GM21619 (cell line): Measurements from ENCODE around the gene SUCO.
"Not testable (repeated sequence)": the region's sequence is repeated elsewhere in the genome, so short reads cannot be mapped to it uniquely, and the experiment has no call there.

Experiments
- ATAC-seq: cut with Tn5 transposase; IDR thresholded peaks from one replicate; pipeline ENCODE4 v1.9.1; 2021; ENCODE audit not compliant: unreplicated experiment

The SUCO gene

DNA sequence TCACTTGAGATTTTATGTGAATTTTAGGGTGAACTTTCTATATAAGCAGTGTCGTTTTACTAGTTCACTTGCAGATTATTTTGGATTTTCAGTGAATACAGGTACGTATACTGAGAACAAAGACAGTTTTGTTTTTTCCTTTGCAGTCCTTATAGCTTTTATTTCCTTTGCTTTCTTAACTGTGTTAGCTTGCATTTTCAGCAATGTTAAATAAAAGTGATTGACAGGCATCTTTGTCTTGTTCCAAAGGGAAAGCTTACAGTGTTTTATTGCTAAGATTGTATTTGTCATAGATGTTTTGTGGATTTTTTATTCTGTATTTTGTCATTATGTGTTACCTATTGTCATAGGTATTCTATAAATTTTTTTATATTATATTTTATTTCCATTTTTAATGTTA, 72.7 kb downstream of the SUCO start:
- no peak for ATAC-seq

DNA sequence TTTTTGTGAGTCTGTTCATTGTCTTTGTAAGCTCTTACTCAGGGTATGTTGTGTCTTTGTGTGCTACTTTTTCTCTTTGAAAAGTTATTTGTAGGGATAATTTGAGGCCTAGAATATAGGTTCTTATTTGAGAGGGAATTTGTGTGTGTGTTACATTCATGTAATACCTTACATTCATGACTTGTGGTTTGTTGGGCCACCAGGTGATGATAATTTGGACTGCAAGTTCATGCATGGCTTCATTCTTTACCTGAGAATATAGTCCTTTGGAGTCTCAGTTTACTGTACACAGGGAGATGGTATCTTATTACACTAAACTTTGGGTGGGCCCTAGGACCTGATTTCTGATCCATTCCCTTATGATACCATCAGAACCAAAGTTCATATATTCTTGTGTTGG, 74.2 kb downstream of the SUCO start:
- ATAC-seq, result no peak

DNA sequence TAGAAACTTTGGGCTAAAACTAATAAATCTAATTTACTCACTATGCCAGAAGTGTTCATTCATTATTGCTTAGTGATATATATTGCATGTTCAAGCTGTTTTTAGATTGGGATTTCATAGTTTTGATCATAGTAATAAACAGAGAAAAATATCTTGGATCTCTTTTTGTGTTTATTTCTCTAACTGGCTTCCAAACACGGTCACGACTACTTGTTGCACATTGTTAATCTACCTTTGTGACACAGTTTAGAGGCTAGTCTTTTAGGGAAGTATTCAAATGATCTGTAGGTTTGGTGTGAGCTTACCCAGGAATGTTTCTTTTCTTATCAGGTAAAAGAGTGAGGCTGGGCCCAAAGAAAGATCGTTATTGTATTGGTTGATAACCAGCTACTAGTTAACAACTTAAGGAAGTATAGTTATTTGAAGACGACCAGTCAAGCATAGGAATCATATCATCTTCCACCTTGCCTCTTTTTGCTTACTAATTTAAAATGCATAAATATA, 75.2 kb downstream of the SUCO start:
- no peak for ATAC-seq

DNA sequence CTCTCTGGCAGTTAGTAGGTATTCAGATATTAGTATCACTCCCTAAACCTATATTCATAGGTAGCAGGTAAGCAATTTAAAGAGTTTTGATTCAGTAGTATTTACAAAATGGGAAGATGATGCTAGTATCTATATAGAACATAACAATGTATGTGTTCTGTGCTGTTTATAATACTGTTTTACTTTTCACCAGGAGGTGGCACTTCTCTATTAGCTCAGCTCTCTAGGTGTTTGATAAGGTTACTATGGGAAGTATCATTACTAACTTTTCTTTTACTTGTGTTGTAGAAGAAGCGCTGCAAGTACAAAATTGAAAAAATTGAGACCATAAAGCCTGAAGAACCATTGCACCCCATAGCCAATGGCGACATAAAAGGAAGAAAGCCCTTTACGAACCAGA, 76.6 kb downstream of the SUCO start:
- ATAC-seq, result no peak

DNA sequence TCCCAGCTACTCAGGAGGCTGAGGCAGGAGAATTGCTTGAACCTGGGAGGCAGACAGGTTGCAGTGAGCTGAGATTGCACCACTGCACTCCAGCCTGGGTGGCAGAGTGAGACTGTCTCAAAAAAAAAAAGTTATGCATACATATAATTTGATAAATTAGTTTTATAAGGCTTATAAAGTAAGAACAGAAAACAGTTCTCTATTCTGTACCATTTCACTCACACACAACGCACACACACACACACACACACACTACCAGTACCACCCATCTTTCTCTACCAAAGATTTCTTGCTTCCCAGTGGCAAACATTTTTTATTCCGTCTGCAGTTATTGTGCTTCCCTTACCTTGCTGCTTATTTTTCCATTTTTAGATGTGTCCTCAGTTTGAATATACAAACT, 79.5 kb downstream of the SUCO start:
- ATAC-seq, result no peak

DNA sequence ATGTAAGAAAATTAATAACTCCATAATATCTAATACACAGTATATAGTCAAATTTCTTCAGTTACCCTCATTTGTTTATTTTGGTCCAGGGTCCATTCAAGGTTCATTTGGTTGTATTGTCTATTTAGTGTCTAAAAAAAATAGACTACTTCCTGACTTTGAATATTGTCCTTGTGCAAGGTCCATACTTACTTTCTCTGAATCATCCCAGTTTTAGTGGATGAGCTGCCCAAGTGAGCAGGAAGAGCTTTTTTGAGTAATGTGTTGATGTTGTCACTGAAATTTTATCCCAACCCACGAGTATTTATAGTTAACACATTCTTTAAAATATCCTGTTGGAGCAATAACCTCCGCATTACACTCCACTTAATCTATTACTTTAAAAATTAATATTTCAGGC, 80.3 kb downstream of the SUCO start:
- ATAC-seq, result no peak

DNA sequence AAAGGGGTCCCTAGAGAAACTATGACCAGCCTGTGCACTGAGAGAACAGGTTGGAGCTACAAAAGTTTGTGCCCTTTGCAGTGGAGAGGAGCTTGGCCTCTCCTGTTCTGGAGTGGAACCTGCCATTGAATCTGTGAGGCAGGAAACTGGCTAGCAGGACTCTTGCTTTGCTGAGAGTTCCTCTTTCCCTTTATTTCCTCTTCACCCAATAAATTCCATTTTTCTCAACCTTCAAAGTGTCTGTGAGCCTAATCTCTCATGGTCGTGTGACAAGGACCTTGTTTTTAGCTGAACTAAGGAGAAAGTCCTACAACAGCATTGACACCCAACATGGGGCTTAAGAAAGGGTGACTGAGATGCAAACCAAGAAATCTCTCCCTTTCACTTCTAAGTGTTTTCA, 83.2 kb downstream of the SUCO start:
- no peak for ATAC-seq

DNA sequence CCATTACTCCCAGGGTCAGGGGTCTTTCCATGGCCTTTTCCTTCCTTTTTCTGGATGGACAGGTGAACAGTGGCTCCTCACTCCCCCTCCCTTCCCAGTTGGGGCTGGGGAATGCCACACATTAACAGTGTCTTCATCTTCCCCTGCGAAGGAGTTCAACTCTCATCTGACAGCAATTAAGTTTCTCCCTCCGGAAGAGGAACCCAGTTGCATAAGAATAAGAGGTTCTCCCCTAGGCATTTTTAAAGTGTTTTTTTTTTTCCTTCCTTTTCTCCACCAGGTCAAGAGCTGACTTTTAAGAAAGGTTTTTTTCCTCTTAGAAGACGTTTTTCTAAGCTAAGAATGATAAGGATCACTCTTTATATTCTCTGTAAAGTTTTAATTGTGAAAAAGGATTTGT, 83.7 kb downstream of the SUCO start:
- ATAC-seq, result no peak

DNA sequence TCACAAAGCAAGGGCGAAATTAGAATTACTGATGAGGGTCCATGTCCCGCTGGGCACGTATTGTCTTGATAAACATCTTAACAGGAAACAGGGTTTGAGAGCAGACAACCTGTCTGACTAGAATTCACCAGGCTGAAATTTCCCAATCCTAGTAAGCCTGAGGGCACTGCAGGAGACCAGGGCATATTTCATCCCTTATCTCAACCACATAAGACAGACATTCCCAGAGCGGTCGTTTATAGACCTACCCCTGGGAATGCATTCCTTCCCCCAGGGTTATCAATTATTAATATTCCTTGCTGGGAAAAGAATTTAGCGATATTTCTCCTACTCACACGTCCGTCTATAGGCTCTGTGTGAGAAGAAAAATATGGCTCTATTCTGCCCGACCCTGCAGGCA, 87.7 kb downstream of the SUCO start:
- ATAC-seq, result not testable (repeated sequence)

DNA sequence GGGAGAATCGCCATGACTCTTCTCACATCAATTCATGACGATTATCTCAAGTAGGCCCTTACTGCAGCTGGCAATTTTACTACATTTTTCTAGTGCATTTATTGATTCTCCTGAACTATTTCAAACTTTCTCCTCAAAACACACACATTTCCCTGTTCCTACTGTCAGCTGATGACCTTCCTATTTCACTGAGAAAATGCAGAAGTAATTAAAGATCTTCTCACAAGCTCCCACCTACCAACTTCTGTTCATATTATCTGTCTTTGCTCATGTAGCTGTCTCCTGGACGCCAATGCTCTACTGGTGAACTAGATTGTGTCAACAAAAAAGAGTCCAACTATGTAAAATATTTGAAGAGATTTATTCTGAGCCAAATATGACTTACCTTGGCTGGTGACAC, 89.6 kb downstream of the SUCO start:
- ATAC-seq, result no peak

DNA sequence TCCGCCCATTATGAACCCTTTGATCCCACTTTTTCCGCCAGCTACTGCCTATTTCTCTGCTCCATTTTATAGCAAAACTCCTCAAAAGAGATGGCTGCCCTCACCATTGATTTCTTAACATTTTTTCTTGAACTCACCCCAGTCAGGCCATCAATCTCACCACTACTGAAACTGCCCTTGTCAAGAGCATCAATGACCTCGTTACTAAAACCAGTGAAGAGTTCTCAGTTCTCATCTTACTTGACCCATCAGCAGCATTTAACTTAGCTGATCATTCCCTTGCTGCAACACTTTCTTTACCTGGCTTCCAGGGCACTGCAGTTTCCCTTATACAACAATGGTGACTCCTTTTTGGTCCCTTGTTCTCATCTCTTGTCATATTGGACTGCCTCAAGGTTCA, 90.8 kb downstream of the SUCO start:
- ATAC-seq, result no peak

DNA sequence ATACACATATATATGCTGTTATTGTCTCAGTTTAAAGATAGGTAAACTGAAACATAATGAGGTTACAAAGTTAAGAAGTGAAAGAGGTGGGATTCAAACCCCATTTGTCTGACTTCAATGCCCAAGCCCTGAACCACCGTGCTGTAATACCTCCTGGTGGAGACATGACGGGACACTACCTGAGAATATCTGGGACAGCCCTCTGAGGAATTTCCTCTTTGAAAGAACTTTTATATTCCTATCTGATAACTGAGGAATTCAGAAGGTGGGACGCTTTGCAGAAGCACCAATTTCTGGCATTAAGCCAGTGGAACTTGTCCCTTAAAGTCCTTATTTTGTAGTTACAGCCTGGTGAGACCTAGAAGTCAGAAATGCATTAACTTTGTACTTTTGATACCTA, 93.9 kb downstream of the SUCO start:
- ATAC-seq, result no peak

DNA sequence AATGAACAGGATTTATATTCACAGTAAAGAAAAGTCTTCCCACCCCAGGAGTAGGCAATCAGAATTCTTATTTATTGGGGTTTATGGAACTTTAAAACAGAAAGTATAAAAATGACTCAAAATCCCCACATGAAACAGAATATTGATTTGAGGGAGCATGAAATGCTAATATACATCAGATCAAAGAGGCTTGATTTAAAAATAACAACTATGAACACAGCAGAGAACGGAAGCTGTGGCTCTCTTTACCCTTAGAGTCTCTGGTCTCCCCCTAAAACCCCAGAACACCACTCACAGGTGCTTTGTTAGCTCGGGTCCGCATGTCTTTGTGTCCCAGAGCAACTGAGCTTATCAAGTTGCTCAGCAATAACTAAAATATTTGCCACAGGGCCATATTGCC, 94.8 kb downstream of the SUCO start:
- ATAC-seq, result no peak

DNA sequence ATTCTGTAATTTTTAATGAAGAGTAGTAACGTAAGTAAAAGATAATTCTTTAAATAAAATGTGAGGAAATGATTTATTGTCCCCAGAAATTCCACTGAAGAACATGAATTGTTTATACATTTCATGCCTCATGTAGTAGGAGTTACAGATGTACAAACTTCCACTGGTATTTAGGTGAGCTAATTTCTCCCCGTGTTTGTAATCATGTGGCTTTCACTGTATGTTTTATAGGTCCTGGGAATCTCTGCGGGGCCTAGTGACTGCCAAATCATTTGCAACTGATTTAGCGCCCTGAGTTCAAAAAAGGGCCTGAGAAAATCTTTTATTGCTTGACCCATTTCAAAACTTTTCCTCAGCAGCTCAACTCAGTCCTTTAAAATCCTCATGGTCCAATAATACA, 95.5 kb downstream of the SUCO start:
- no peak for ATAC-seq

DNA sequence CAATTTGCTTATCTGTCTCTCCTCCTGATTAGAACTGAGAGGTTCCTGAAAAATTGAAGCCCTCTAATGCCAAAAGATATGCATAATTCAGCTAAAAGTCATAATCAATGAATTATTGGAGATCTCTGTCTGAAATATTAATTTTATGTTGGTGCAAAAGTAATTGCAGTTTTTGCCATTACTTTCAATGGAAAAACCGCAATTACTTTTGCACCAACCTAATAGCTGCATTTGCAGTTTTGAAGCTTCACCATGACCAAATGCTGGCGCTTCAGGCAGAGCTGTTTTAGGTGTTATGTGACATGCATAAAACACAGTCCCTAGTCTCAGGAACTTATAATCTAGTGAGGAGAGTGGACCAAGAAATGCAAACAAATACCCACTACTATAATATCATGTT, 96.2 kb downstream of the SUCO start:
- ATAC-seq, result no peak

DNA sequence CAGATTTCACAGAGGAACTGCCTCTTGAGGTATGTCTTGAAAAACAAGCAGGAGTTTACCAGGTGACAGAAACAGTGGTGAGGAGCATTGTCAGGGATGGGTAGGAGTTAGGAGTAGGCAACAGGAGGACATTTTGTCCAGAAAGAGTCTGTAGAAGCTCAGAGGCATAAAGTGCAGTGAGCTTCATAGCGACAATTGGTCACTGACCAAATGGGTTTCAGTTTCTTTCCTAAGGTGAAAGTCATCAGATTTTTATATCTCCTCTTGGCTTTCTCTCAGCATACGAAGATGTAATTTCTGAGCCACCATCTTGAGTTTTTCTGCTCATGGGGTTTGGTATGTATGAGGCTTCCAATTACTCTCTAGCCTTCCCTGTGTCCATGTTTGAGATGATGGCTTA, 96.7 kb downstream of the SUCO start:
- ATAC-seq, result no peak

DNA sequence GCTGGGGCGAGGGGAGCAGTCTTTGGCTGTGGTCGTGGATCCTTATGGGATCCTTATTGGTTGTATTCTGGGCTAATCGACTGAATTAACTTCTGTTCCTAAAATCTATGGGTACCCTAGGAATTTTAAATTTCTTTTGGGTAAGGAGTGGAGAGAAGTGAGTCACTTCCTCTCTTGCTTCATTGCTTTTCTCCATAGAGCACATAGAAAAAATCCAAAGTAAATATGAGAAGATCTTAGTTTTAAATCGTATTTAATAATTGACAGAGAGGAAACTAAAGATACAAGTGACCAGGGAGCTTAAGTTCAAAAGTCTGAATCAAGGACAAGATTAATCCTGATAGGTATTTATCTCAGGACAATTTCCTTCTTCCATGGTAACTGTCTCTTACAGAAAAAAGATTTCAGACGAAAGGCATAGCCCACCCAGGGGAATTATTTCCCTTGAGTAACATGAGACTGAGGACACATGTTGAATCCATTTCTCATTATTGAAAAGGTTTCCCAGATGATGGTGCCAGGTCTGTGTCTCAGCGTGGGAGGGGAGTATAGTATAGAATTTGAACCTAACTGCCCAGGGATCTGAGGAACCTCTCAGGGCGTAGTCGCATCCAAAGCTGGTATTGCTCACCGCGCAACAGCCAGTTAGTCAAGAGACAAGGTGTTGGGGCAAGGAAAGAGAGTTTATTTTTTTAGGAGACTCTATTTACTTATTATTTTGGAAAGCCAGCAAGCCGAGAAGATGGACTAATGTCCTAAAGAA, 97.3 kb downstream of the SUCO start:
- ATAC-seq, result no peak

DNA sequence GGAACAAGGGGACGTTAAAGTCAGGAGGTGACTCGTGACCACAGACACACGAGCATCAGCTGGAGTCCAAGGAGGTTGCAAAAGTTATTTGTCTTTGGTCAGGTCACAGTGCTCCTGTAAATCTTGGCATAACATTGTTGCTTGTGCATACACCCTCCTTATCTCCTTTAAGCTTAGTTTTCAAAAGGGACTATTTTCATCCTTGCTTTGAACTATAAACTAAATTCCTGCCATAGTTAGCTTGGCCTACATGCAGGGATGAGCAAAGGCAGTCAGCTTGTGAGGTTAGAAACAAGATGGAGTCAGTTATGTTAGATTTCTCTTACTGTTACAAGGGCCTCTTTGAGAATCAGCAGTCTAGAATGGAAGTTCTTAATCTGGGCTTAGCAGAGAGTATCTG, 97.9 kb downstream of the SUCO start:
- no peak for ATAC-seq

DNA sequence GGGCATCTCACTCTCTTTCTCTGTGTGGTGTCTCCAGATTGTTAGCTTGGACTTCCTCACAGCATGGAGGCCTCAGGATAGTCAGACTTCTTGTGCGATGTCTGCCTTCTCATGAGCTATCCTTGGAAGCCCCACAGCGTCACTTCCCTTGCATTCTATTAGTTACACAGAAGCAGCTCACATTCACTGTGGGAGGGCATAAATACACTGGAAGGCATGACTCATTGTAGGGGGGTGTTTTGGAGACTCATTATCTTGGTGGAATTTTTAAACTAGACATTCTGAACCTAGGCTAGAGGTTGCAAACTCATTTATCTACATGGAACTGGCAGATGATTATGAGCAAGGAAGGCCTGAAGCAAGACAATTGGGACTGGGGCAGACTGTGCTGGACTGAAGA, 104.6 kb downstream of the SUCO start:
- no peak for ATAC-seq

DNA sequence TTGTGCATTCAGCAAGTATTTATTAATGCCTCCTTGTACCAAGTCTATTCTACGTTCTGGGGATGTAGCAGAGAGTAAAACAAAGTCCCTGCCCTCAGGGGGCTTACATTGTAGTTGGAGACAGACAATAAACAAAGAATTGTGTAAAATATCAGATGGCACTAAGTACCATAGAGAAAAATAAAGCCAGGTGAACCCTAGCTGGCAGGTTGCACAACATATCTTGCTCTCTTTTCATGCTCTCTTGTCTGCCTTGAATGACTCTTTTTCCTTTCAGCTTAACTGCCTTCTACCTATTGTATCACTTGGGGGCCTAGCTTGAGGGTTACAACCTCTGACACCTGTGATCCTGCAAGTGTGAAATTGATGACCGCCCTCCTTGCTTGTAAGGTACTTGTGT, 105.3 kb downstream of the SUCO start:
- no peak for ATAC-seq

DNA sequence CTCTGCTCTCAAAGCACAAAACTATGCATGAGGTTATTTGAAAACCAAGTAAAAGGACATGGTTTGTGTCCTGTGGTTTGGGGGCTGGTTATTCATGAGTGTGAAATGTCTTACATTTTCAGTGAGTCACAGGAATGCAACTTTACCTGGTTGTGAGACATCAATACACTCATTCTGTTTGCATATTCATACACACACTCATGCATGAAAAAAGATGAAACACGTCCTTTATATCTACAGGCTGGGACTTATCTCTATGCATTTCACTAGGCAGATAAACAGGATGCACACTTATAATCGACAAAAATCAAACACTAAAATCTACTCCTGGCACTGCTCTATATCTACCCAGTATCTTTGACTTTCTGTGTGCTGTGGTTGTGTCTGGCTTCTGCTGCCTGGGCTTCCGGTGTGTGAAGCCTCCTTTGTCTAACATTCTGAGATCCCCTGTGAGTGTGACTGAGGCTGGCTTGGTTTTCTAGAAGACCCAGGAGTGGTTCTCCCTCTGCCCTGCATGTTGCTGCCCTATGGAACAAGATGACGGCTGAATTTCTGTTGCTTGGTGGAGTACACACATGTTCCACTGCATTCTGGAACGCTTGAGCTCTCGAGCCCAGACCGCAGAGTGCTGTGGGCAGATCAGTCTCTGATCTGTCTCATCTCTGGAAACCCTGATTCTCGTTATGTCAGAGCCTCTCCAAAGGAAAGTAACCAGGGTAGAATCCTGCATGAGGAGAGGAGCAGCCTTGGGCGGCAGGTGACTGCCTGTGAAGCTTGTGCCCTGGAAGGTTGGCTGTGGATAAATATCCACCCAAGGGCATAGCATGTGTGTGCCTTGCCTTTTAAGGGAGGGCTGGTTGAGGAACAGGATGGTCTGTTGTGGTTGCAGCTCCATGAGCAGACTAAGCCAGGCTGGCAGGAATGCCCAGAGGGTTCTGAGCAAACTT, 106.2 kb downstream of the SUCO start:
- peak; percentile 68 for ATAC-seq

DNA sequence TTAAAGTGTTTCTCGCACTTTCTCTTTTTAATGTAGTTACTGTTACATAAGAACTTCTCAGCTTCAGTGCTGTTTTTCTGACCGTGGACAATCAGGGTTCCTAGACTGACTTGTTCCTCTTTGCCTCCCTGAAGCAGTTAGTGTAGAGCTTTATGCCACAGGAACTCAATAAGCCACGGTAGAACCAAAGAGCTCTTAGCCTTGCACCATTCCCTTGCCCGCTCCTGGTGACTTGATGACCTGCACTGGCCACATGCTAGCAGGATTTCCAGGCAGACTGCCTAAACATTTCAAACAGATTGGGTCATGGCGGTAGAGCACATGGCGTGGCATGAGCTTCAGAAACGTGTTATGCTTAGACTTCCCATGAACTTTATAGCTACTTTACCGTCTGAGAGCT, 107.2 kb downstream of the SUCO start:
- no peak for ATAC-seq
